ENCODE results near the gene FOXP1. TPM values are rescaled to one million over a fixed set of nuclear protein-coding genes. Genes with fewer than 3 reads are reported as not detected.
A peak's percentile ranks its signal among the peaks of the same experiment; 100 is the strongest.

FOXP1 gene
- total RNA-seq, 1 experiment from 2014 or later, result 58.4 TPM

GRCh38 chr3:70990723-70991122 lies 592.8 kb downstream of the FOXP1 start:
- TF ChIP-seq CTCF (conservative IDR thresholded peaks at IDR 0.05; ENCODE audit: low read depth, low read length), result no peak
- TF ChIP-seq EZH2 (IDR thresholded peaks at IDR 0.05; ENCODE audit: borderline replicate concordance, low read depth, low read length, poor library complexity, severe bottlenecking), result no peak
- H3K36me3 ChIP-seq (ENCODE audit: insufficient read depth, low read length, poor library complexity, severe bottlenecking), result peaks cover 16% of the 10 kb centered on the region
- BruUV-seq (replicated peaks), result no TSS peak
- peaks cover 21% of the 10 kb centered on the region for H3K4me1 ChIP-seq (ENCODE audit: insufficient read depth, low read length, poor library complexity, severe bottlenecking)
- H3K27ac ChIP-seq (ENCODE audit: low read depth, low read length, poor library complexity, severe bottlenecking), result peak overlapping the region; percentile 73
- no peaks in the 10 kb centered on the region for H3K27me3 ChIP-seq (replicated peaks; ENCODE audit: insufficient read depth, low read depth, low read length, poor library complexity)
- CTCF ChIA-PET, result no interaction called here
- H3K4me3 ChIP-seq (ENCODE audit: low read depth, low read length, poor library complexity, severe bottlenecking), result no peak overlapping the region
- POLR2A ChIA-PET (ENCODE audit: low non-redundant PET), result no interaction called here
- no peak for DNase-seq (ENCODE audit: low spot score)
- no peaks in the 10 kb centered on the region for H3K9me3 ChIP-seq (ENCODE audit: low read depth, low read length, poor library complexity, severe bottlenecking)
- intact Hi-C loops (cut with micrococcal nuclease; ENCODE audit: unreplicated experiment), result no loop called here

DNA sequence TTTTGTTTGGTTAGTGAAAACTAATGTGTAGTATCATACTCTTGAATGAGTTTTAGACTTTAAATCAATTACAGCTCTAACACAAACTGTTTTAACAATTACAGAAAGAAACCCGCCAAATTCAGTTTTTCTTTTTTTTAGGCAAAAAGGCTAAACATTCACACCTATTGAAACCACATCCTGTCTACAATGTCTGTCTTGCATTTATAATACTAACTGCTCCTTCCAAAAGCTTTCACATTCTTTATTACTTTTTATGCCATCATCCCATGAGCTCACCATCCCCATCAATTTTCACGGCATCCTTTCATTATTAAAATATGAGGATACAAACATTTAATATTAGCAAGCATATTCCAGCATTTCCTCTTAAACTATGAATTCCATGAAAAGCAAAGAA lies 593.3 kb downstream of the FOXP1 start:
- POLR2A ChIA-PET (ENCODE audit: low non-redundant PET), result no interaction called here
- TF ChIP-seq CTCF (conservative IDR thresholded peaks at IDR 0.05; ENCODE audit: low read depth, low read length), result no peak
- no peak for TF ChIP-seq EZH2 (IDR thresholded peaks at IDR 0.05; ENCODE audit: borderline replicate concordance, low read depth, low read length, poor library complexity, severe bottlenecking)
- CTCF ChIA-PET, result no interaction called here
- Histone ChIP-seq H3K27me3 (replicated peaks; ENCODE audit: insufficient read depth, low read depth, low read length, poor library complexity) (no peaks in the 10 kb centered on the region), H3K9me3 (ENCODE audit: low read depth, low read length, poor library complexity, severe bottlenecking) (no peaks in the 10 kb centered on the region), H3K27ac (ENCODE audit: low read depth, low read length, poor library complexity, severe bottlenecking) (peak overlapping the region; percentile 73), H3K4me3 (ENCODE audit: low read depth, low read length, poor library complexity, severe bottlenecking) (no peak overlapping the region), H3K4me1 (ENCODE audit: insufficient read depth, low read length, poor library complexity, severe bottlenecking) (peaks cover 21% of the 10 kb centered on the region), H3K36me3 (ENCODE audit: insufficient read depth, low read length, poor library complexity, severe bottlenecking) (peaks cover 16% of the 10 kb centered on the region)
- intact Hi-C loops (cut with micrococcal nuclease; ENCODE audit: unreplicated experiment), result no loop called here
- no peak for DNase-seq (ENCODE audit: low spot score)
- no TSS peak for BruUV-seq (replicated peaks)

DNA sequence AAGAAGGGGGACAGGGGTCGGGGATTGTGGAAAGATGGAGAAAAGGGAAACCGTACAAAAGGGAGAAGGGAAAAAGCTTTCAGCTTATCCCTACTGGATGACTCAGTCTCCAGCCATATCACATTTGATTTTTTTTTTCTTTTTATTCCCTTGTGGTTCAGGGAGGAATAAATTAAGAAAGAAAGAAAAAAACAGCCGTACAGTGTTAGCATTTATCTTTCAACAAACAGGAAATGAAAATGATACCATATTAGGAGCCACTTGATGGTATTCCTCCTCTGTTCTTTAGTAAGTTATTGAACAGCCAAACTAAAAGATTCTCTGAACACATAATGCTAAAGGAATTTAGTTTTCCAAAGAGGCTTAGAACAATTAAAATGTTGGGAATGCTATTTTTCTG lies 594.4 kb downstream of the FOXP1 start:
- H3K27ac ChIP-seq (ENCODE audit: low read depth, low read length, poor library complexity, severe bottlenecking), result peak overlapping the region; percentile 73
- no peaks in the 10 kb centered on the region for H3K9me3 ChIP-seq (ENCODE audit: low read depth, low read length, poor library complexity, severe bottlenecking)
- H3K4me3 ChIP-seq (ENCODE audit: low read depth, low read length, poor library complexity, severe bottlenecking), result no peak overlapping the region
- peak; percentile 83 for DNase-seq (ENCODE audit: low spot score)
- no peak for TF ChIP-seq CTCF (conservative IDR thresholded peaks at IDR 0.05; ENCODE audit: low read depth, low read length)
- TF ChIP-seq EZH2 (IDR thresholded peaks at IDR 0.05; ENCODE audit: borderline replicate concordance, low read depth, low read length, poor library complexity, severe bottlenecking), result no peak
- no TSS peak for BruUV-seq (replicated peaks)
- H3K4me1 ChIP-seq (ENCODE audit: insufficient read depth, low read length, poor library complexity, severe bottlenecking), result peaks cover 21% of the 10 kb centered on the region
- intact Hi-C loops (cut with micrococcal nuclease; ENCODE audit: unreplicated experiment), result no loop called here
- CTCF ChIA-PET, result no interaction called here
- no peaks in the 10 kb centered on the region for H3K27me3 ChIP-seq (replicated peaks; ENCODE audit: insufficient read depth, low read depth, low read length, poor library complexity)
- peaks cover 20% of the 10 kb centered on the region for H3K36me3 ChIP-seq (ENCODE audit: insufficient read depth, low read length, poor library complexity, severe bottlenecking)
- POLR2A ChIA-PET (ENCODE audit: low non-redundant PET), result interaction anchor here (0.6 kb wide), 1 partner anchor 31 kb away, joined by 4 read pairs; no protein-coding TSS in a partner anchor
